ENCODE data around the gene CT45A8. TPM values are rescaled to one million over a fixed set of nuclear protein-coding genes. Genes with fewer than 3 reads are reported as not detected.

CT45A8 gene
- total and polyA plus RNA-seq, 9 of the 15 experiments (the other 6 are each of a cell fraction or from before 2014, with no cell fraction given) = 6.5 to 27.7 (median 9.6) TPM; not detected in 4

GRCh38 chrX:135893294-135893817 lies 39.0 kb upstream of the CT45A8 start, which contains the start of the genes CT45A10 and SAGE1 (continued):
- peak; percentile 86 for TF ChIP-seq CTCFL (IDR thresholded peaks at IDR 0.05; ENCODE audit: borderline replicate concordance, insufficient read depth, low read depth, low read length, poor library complexity, severe bottlenecking)
- peak; percentile 62; the same call in 1 of the 2 replicates for TF ChIP-seq GATAD2B (IDR thresholded peaks at IDR 0.05; ENCODE audit: borderline replicate concordance)
- peak; percentile 78 for TF ChIP-seq ESRRA (IDR thresholded peaks at IDR 0.05; ENCODE audit: borderline replicate concordance, low read depth)
- TF ChIP-seq RREB1 (CRISPR knock-in tag; IDR thresholded peaks at IDR 0.05) = no peak
- peak; percentile 64 for TF ChIP-seq POLR2AphosphoS5 (IDR thresholded peaks at IDR 0.05; ENCODE audit: control insufficient read depth, insufficient read depth, low read depth, low read length)
- no peak for TF ChIP-seq TSC22D4 (tag; IDR thresholded peaks at IDR 0.05)
- no peak for TF ChIP-seq ZNF263 (CRISPR knock-in tag; IDR thresholded peaks at IDR 0.05; ENCODE audit: borderline replicate concordance)
- no peak for TF ChIP-seq GTF2A2 (tag; IDR thresholded peaks at IDR 0.05)
- peak; percentile 95 for TF ChIP-seq MYC (IDR thresholded peaks at IDR 0.05; ENCODE audit: low read depth, low read length)
- TF ChIP-seq MYC (CRISPR knock-in tag; IDR thresholded peaks at IDR 0.05; ENCODE audit: borderline replicate concordance, low read depth) = no peak
- no peak for TF ChIP-seq ZNF586 (CRISPR knock-in tag; conservative IDR thresholded peaks at IDR 0.05)
- TF ChIP-seq ZNF41 (CRISPR knock-in tag; conservative IDR thresholded peaks at IDR 0.05) = no peak
- TF ChIP-seq MEF2D (tag; conservative IDR thresholded peaks at IDR 0.05; ENCODE audit: low read depth) = no peak
- 0 out of 2 replicates have a peak, but pooled peaks have one; percentile 62 for TF ChIP-seq NBN (IDR thresholded peaks at IDR 0.05; ENCODE audit: low read depth)
- TF ChIP-seq TCF7L2 (IDR thresholded peaks at IDR 0.05; ENCODE audit: low read depth, low read length) = no peak
- peak; percentile 75 for TF ChIP-seq POLR2B (IDR thresholded peaks at IDR 0.05; ENCODE audit: low read depth, partially characterized antibody)
- no peak for TF ChIP-seq SMARCB1 (IDR thresholded peaks at IDR 0.05; ENCODE audit: insufficient read length, low read depth)
- TF ChIP-seq ZNF512 (tag; IDR thresholded peaks at IDR 0.05) = no peak
- TF ChIP-seq KAT7 (CRISPR knock-in tag; IDR thresholded peaks at IDR 0.05; ENCODE audit: borderline replicate concordance) = peak; percentile 88; the same call in 1 of the 2 replicates
